ENCODE results near the gene UBE2Q1.
"Not testable (repeated sequence)": the region's sequence is repeated elsewhere in the genome, so short reads cannot be mapped to it uniquely, and the experiment has no call there.

Gene UBE2Q1

GRCh38 chr1:154550070-154550469, 8.4 kb downstream of the UBE2Q1 start:
- H3K27ac Mint-ChIP-seq: no peak overlapping the region
- no peaks in the 10 kb centered on the region for H3K9me3 Mint-ChIP-seq
- H3K4me1 Mint-ChIP-seq (ENCODE audit: low read depth): peaks cover 17% of the 10 kb centered on the region
- H3K4me3 Mint-ChIP-seq: no peak overlapping the region
- H3K27me3 Mint-ChIP-seq (ENCODE audit: low read depth): no peaks in the 10 kb centered on the region
- H3K36me3 Mint-ChIP-seq (ENCODE audit: low read depth): peaks cover 42% of the 10 kb centered on the region

GRCh38 chr1:154549202-154549770, 9.2 kb downstream of the UBE2Q1 start:
- peaks cover 17% of the 10 kb centered on the region for H3K4me1 Mint-ChIP-seq (ENCODE audit: low read depth)
- H3K36me3 Mint-ChIP-seq (ENCODE audit: low read depth): peaks cover 35% of the 10 kb centered on the region
- H3K9me3 Mint-ChIP-seq: no peaks in the 10 kb centered on the region
- H3K27ac Mint-ChIP-seq: no peak overlapping the region
- no peaks in the 10 kb centered on the region for H3K27me3 Mint-ChIP-seq (ENCODE audit: low read depth)
- no peak overlapping the region for H3K4me3 Mint-ChIP-seq

- Mint-ChIP-seq H3K4me3 (no peak overlapping the region), H3K36me3 (ENCODE audit: low read depth) (peaks cover 24% of the 10 kb centered on the region), H3K9me3 (no peaks in the 10 kb centered on the region), H3K4me1 (ENCODE audit: low read depth) (peaks cover 14% of the 10 kb centered on the region), H3K27ac (no peak overlapping the region), H3K27me3 (ENCODE audit: low read depth) (no peaks in the 10 kb centered on the region)
Observed at GRCh38 chr1:154548028-154548427, 10.4 kb downstream of the UBE2Q1 start.

GRCh38 chr1:154547105-154547732, 11.2 kb downstream of the UBE2Q1 start:
- no peak overlapping the region for H3K27ac Mint-ChIP-seq
- no peaks in the 10 kb centered on the region for H3K27me3 Mint-ChIP-seq (ENCODE audit: low read depth)
- H3K4me3 Mint-ChIP-seq: no peak overlapping the region
- H3K36me3 Mint-ChIP-seq (ENCODE audit: low read depth): peaks cover 21% of the 10 kb centered on the region
- H3K9me3 Mint-ChIP-seq: no peaks in the 10 kb centered on the region
- H3K4me1 Mint-ChIP-seq (ENCODE audit: low read depth): peaks cover 12% of the 10 kb centered on the region

GRCh38 chr1:154546264-154547063, 12.0 kb downstream of the UBE2Q1 start:
- no peak overlapping the region for H3K4me3 Mint-ChIP-seq
- H3K36me3 Mint-ChIP-seq (ENCODE audit: low read depth): peaks cover 17% of the 10 kb centered on the region
- H3K27me3 Mint-ChIP-seq (ENCODE audit: low read depth): no peaks in the 10 kb centered on the region
- H3K27ac Mint-ChIP-seq: no peak overlapping the region
- H3K9me3 Mint-ChIP-seq: no peaks in the 10 kb centered on the region
- peaks cover 12% of the 10 kb centered on the region for H3K4me1 Mint-ChIP-seq (ENCODE audit: low read depth)

- no peak overlapping the region for H3K27ac Mint-ChIP-seq
- no peaks in the 10 kb centered on the region for H3K9me3 Mint-ChIP-seq
- no peak overlapping the region for H3K4me3 Mint-ChIP-seq
- no peaks in the 10 kb centered on the region for H3K36me3 Mint-ChIP-seq (ENCODE audit: low read depth)
- H3K27me3 Mint-ChIP-seq (ENCODE audit: low read depth): peaks cover 23% of the 10 kb centered on the region
- no peaks in the 10 kb centered on the region for H3K4me1 Mint-ChIP-seq (ENCODE audit: low read depth)
Observed at GRCh38 chr1:154541231-154541630, 17.2 kb downstream of the UBE2Q1 start.

GRCh38 chr1:154539486-154540483, 18.7 kb downstream of the UBE2Q1 start:
- Mint-ChIP-seq H3K9me3 (no peaks in the 10 kb centered on the region), H3K4me1 (ENCODE audit: low read depth) (no peaks in the 10 kb centered on the region), H3K4me3 (no peak overlapping the region), H3K27me3 (ENCODE audit: low read depth) (peaks cover 27% of the 10 kb centered on the region), H3K36me3 (ENCODE audit: low read depth) (no peaks in the 10 kb centered on the region), H3K27ac (no peak overlapping the region)

- H3K27me3 Mint-ChIP-seq (ENCODE audit: low read depth): peaks cover 33% of the 10 kb centered on the region
- H3K4me3 Mint-ChIP-seq: no peak overlapping the region
- no peaks in the 10 kb centered on the region for H3K4me1 Mint-ChIP-seq (ENCODE audit: low read depth)
- H3K27ac Mint-ChIP-seq: no peak overlapping the region
- H3K36me3 Mint-ChIP-seq (ENCODE audit: low read depth): no peaks in the 10 kb centered on the region
- no peaks in the 10 kb centered on the region for H3K9me3 Mint-ChIP-seq
Observed at GRCh38 chr1:154536570-154536969, 21.9 kb downstream of the UBE2Q1 start.

GRCh38 chr1:154533952-154534844, 24.3 kb downstream of the UBE2Q1 start:
- H3K4me1 Mint-ChIP-seq (ENCODE audit: low read depth): no peaks in the 10 kb centered on the region
- H3K27ac Mint-ChIP-seq: no peak overlapping the region
- no peak overlapping the region for H3K4me3 Mint-ChIP-seq
- peaks cover 21% of the 10 kb centered on the region for H3K27me3 Mint-ChIP-seq (ENCODE audit: low read depth)
- no peaks in the 10 kb centered on the region for H3K9me3 Mint-ChIP-seq
- H3K36me3 Mint-ChIP-seq (ENCODE audit: low read depth): no peaks in the 10 kb centered on the region

- not testable (repeated sequence) for H3K9me3 Mint-ChIP-seq
Observed at GRCh38 chr1:154531950-154532349, 26.5 kb downstream of the UBE2Q1 start.

GRCh38 chr1:154529308-154529707, 29.2 kb downstream of the UBE2Q1 start:
- no peaks in the 10 kb centered on the region for H3K4me1 Mint-ChIP-seq (ENCODE audit: low read depth)
- H3K9me3 Mint-ChIP-seq: no peaks in the 10 kb centered on the region
- no peak overlapping the region for H3K4me3 Mint-ChIP-seq
- H3K27ac Mint-ChIP-seq: no peak overlapping the region
- H3K27me3 Mint-ChIP-seq (ENCODE audit: low read depth): peaks cover 8% of the 10 kb centered on the region
- no peaks in the 10 kb centered on the region for H3K36me3 Mint-ChIP-seq (ENCODE audit: low read depth)

More at GRCh38 chr1:154531950-154532349, 26.5 kb downstream of the UBE2Q1 start:
- H3K36me3 Mint-ChIP-seq (ENCODE audit: low read depth); H3K4me3 Mint-ChIP-seq; H3K27ac Mint-ChIP-seq; H3K4me1 Mint-ChIP-seq (ENCODE audit: low read depth): not testable (repeated sequence)
- peaks cover 18% of the 10 kb centered on the region for H3K27me3 Mint-ChIP-seq (ENCODE audit: low read depth)

GRCh38 chr1:154527192-154527591, 31.3 kb downstream of the UBE2Q1 start:
- no peak overlapping the region for H3K4me3 Mint-ChIP-seq
- no peaks in the 10 kb centered on the region for H3K36me3 Mint-ChIP-seq (ENCODE audit: low read depth)
- H3K27ac Mint-ChIP-seq: no peak overlapping the region
- H3K4me1 Mint-ChIP-seq (ENCODE audit: low read depth): no peaks in the 10 kb centered on the region
- no peaks in the 10 kb centered on the region for H3K9me3 Mint-ChIP-seq
- peaks cover 15% of the 10 kb centered on the region for H3K27me3 Mint-ChIP-seq (ENCODE audit: low read depth)

GRCh38 chr1:154524881-154525280, 33.6 kb downstream of the UBE2Q1 start:
- Mint-ChIP-seq H3K27ac (no peak overlapping the region), H3K36me3 (ENCODE audit: low read depth) (no peaks in the 10 kb centered on the region), H3K4me1 (ENCODE audit: low read depth) (no peaks in the 10 kb centered on the region)

More at GRCh38 chr1:154524881-154525280, 33.6 kb downstream of the UBE2Q1 start:
- Mint-ChIP-seq H3K4me3 (no peak overlapping the region), H3K27me3 (ENCODE audit: low read depth) (peaks cover 24% of the 10 kb centered on the region), H3K9me3 (no peaks in the 10 kb centered on the region)
